HepG2 (cell line): ENCODE data around the gene ADGRL2. TPM values are rescaled to one million over a fixed set of nuclear protein-coding genes. Genes with fewer than 3 reads are reported as not detected.
A peak's percentile ranks its signal among the peaks of the same experiment; 100 is the strongest.

Experiments
- ATAC-seq: fragments of 200-7000 bp; cut with Tn5 transposase; 3 replicates; pipeline ENCODE4 v1.9.1; 2020; ENCODE audit warnings: mild to moderate bottlenecking, moderate library complexity
- BruUV-seq: library from RNA; stranded (reverse); fragments of 400-500 nt; replicated peaks from 2 replicates; lab custom pipeline; 2021; lab: Mats Ljungman, UMichigan
- CTCF ChIA-PET: fragments of 300-600 bp; formaldehyde crosslinking; extraction: SDS; loops from one replicate; lab custom pipeline; 2021; ENCODE audit warnings: low total read pairs, inconsistent platforms, low intra/inter-chr PET ratio; lab: Yijun Ruan, JAX
- POLR2A ChIA-PET: fragments of 350-600 bp; sonication (Branson Sonifier 250); formaldehyde crosslinking; loops from one replicate; lab custom pipeline; 2020; ENCODE audit warnings: antibody characterized with exemption, inconsistent platforms; lab: Yijun Ruan, JAX
- DNase-seq: peaks from one replicate; pipeline ENCODE4 v3.0.0-alpha.2; 2015; ENCODE audit warnings: low spot score
- FAIRE-seq: peaks from 3 replicates; lab custom pipeline; 2011; peaks lifted over from hg19 to GRCh38; lab: Jason Lieb, UNC
- H2AFZ ChIP-seq: one replicate; pipeline ENCODE4 v1.6.1; 2011; ENCODE audit warnings: low read length, inconsistent platforms
- H3K27ac ChIP-seq: fragments of 300-600 bp; 3 replicates; pipeline ENCODE4 v1.8.0; 2011; ENCODE audit warnings: mixed run types, mild to moderate bottlenecking, mixed read lengths, low read length, inconsistent platforms; ENCODE audit not compliant: insufficient read depth; ENCODE audit errors: extremely low read length
- H3K27me3 ChIP-seq, 2 experiments: fragments of 200-600 bp in 1 of 2; 2 replicates in 1 of 2; 3 replicates in 1 of 2; pipeline versions ENCODE4 v1.6.0 to v1.8.0; 2011; ENCODE audit warnings: low read length in 2 of 2, mild to moderate bottlenecking in 2 of 2, moderate library complexity in 2 of 2, inconsistent platforms in 1 of 2; ENCODE audit not compliant: insufficient read depth in 2 of 2, control insufficient read depth in 1 of 2
- H3K36me3 ChIP-seq, 2 experiments: fragments of 200-600 bp in 1 of 2; replicated peaks in 1 of 2; 2 replicates in 1 of 2; 3 replicates in 1 of 2; pipeline versions ENCODE4 v1.5.1 to v1.8.0; 2011; ENCODE audit warnings: low read length in 2 of 2, inconsistent platforms in 1 of 2; ENCODE audit not compliant: insufficient read depth in 2 of 2, control insufficient read depth in 1 of 2
- H3K4me1 ChIP-seq: 2 replicates; pipeline ENCODE4 v1.5.1; 2012; ENCODE audit warnings: low read length, inconsistent platforms; ENCODE audit not compliant: insufficient read depth
- H3K4me2 ChIP-seq: 2 replicates; pipeline ENCODE4 v1.6.0; 2011; ENCODE audit warnings: low read depth, low read length, inconsistent platforms
- H3K4me3 ChIP-seq, 3 experiments: fragments of 200-600 bp in 1 of 3; sonication (generic), shearing (Covaris generic) in 1 of 3; replicated peaks in 1 of 3; 2 replicates each; pipeline ENCODE4 v1.5.1; 2011 to 2016; ENCODE audit warnings: low read length in 3 of 3, inconsistent platforms in 2 of 3, low read depth in 2 of 3, mild to moderate bottlenecking in 2 of 3, control low read depth in 1 of 3, mixed read lengths in 1 of 3; ENCODE audit not compliant: insufficient read depth in 1 of 3
- H3K79me2 ChIP-seq: one replicate; pipeline ENCODE4 v1.6.1; 2011; ENCODE audit warnings: low read length, inconsistent platforms; ENCODE audit not compliant: insufficient read depth
- H3K9ac ChIP-seq: 2 replicates; pipeline ENCODE4 v1.6.0; 2011; ENCODE audit warnings: mild to moderate bottlenecking, low read depth, low read length, inconsistent platforms; ENCODE audit not compliant: insufficient read depth
- H3K9me3 ChIP-seq: 2 replicates; pipeline ENCODE4 v1.5.1; 2012; ENCODE audit warnings: mild to moderate bottlenecking, low read length
- H4K20me1 ChIP-seq: 2 replicates; pipeline ENCODE4 v1.6.0; 2011; ENCODE audit warnings: inconsistent platforms, mild to moderate bottlenecking, low read length, moderate library complexity; ENCODE audit not compliant: insufficient read depth
- ARNTL ChIP-seq: sonication (generic); formaldehyde crosslinking; IDR thresholded peaks from 2 replicates; pipeline ENCODE4 v1.4.0; 2020; ENCODE audit warnings: mild to moderate bottlenecking, missing genetic modification reagents
- ASH2L ChIP-seq: fragments of 300-600, 200-600 bp; sonication (generic); IDR thresholded peaks from 2 replicates; pipeline ENCODE4 v1.7.0; 2017; ENCODE audit warnings: low read depth, mild to moderate bottlenecking, moderate library complexity, mixed read lengths, low read length; ENCODE audit not compliant: insufficient read length
- BCL6 ChIP-seq: IDR thresholded peaks from 2 replicates; pipeline ENCODE4 v1.6.1; 2016; ENCODE audit warnings: missing genetic modification reagents, missing compliant biosample characterization
- KAT8 ChIP-seq: IDR thresholded peaks from 2 replicates; pipeline ENCODE4 v1.6.1; 2016; ENCODE audit warnings: missing genetic modification reagents, missing compliant biosample characterization
- KDM6A ChIP-seq: IDR thresholded peaks from 2 replicates; pipeline ENCODE4 v1.6.1; 2016; ENCODE audit warnings: low read depth
- MXI1 ChIP-seq: IDR thresholded peaks from 3 replicates; pipeline ENCODE4 v1.6.1; 2012; ENCODE audit warnings: low read depth, low read length, inconsistent platforms, borderline replicate concordance
- NFYC ChIP-seq: IDR thresholded peaks from 2 replicates; pipeline ENCODE4 v1.6.1; 2016; ENCODE audit warnings: missing genetic modification reagents, missing compliant biosample characterization
- PLRG1 ChIP-seq: fragments of 450-650 bp; conservative IDR thresholded peaks from 2 replicates; pipeline ENCODE4 v1.6.1; 2016
- SAP130 ChIP-seq: IDR thresholded peaks from 2 replicates; pipeline ENCODE4 v1.6.1; 2016; ENCODE audit warnings: low read depth
- STAG1 ChIP-seq: sonication (generic); formaldehyde crosslinking; IDR thresholded peaks from 2 replicates; pipeline ENCODE4 v1.4.0; 2020; ENCODE audit warnings: missing genetic modification reagents
- TBP ChIP-seq: sonication (generic); formaldehyde crosslinking; IDR thresholded peaks from 2 replicates; pipeline ENCODE4 v1.5.0; 2020; ENCODE audit warnings: missing genetic modification reagents
- XBP1 ChIP-seq: sonication (generic); formaldehyde crosslinking; IDR thresholded peaks from 2 replicates; pipeline ENCODE4 v1.5.0; 2020; ENCODE audit warnings: missing genetic modification reagents
- WGBS: methylation state at CpG from one replicate; pipeline ENCODE4 v1.1.6; 2017; ENCODE audit warnings: low lambda C conversion rate; 5-methylcytosine and 5-hydroxymethylcytosine counted together
- in situ Hi-C: cut with HindIII; loops from 2 replicates; pipeline ENCODE4 v1.10.0; 2017; ENCODE audit warnings: low pct_unique_long_range_greater_than_20kb; ENCODE audit not compliant: extremely low pct_ligation_motif_present
- intact Hi-C: fragments of 100-400 bp; cut with micrococcal nuclease; formaldehyde crosslinking; loops from one replicate; pipeline ENCODE4 v1.10.0; 2022; ENCODE audit not compliant: unreplicated experiment
- polyA plus RNA-seq, 8 experiments: library from polyadenylated mRNA; depleted of rRNA in 3 of 8; stranded (reverse) in 7 of 8; unstranded in 1 of 8; fragments of >200 nt; fragmentation: Illumina TruSeq in 4 of 8; extraction: Trizol in 4 of 8; gene quantifications; 2 replicates each; pipeline versions ENCODE4 v1.2.1 to v1.2.3, GENCODE V29; 2011 to 2016; ENCODE audit warnings: low read depth in 4 of 8, missing spikeins in 1 of 8, mixed read lengths in 1 of 8; ENCODE audit not compliant: insufficient read depth in 1 of 8
- total RNA-seq, 5 experiments: library from RNA; depleted of rRNA; stranded (reverse); fragments of >200 nt; fragmentation: Illumina TruSeq; extraction: Trizol; gene quantifications; 2 replicates each; pipeline ENCODE4 v1.2.3, GENCODE V29; 2016; ENCODE audit warnings: low read depth in 1 of 5
- TF ChIP-seq, protein P1 (sequence below): sonication (generic); formaldehyde crosslinking; IDR thresholded peaks from 2 replicates; pipeline ENCODE4 v1.9.0; 2021; ENCODE audit warnings: missing genetic modification reagents, borderline replicate concordance
- TF ChIP-seq, protein P2 (sequence below): IDR thresholded peaks from 2 replicates; pipeline ENCODE4 v1.4.0; 2020; ENCODE audit warnings: mild to moderate bottlenecking, missing genetic modification reagents
- TF ChIP-seq, protein P3 (sequence below): sonication (generic); formaldehyde crosslinking; IDR thresholded peaks from 2 replicates; pipeline ENCODE4 v1.4.0; 2020; ENCODE audit warnings: missing genetic modification reagents

ADGRL2 gene
- total and polyA plus RNA-seq, 2 of the 13 experiments (the other 11 are each of a cell fraction or from before 2014, with no cell fraction given) = 15.3 to 31.6 TPM

DNA sequence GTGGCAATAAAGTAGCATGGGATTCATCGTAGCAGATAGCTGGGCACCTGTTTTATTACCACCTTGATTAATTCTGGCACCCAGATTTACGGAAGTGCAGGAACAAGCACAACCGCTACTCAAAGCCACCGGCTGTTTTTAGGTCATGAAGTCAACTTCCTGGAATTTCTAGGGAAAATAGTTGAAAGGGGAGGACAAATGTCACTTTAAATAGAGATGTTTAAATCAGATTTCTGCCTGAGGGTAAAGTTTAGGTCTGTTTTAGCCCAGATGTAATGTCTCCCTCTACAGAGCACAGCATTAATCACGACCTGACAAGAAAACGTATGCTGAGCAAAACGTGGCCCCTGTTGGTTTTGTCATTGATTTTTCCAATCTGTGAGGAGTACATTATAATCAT lies 8.0 kb downstream of the ADGRL2 start:
- no peak overlapping the region for H3K27ac ChIP-seq
- peaks cover 84% of the 10 kb centered on the region for H3K79me2 ChIP-seq
- H3K4me2 ChIP-seq = peak overlapping the region; percentile 2; the same call in 1 of the 2 replicates
- no peak overlapping the region for H2AFZ ChIP-seq
- H3K27me3 ChIP-seq = no peaks in the 10 kb centered on the region; a peak in 1 of 5 replicates
- peak; percentile 81 for ATAC-seq
- H3K9me3 ChIP-seq = no peaks in the 10 kb centered on the region
- H3K36me3 ChIP-seq = no peaks in the 10 kb centered on the region
- H3K9ac ChIP-seq = no peak overlapping the region
- POLR2A ChIA-PET = no interaction called here
- peaks cover 21% of the 10 kb centered on the region for H3K4me1 ChIP-seq
- DNase-seq = peak; percentile 38
- no peaks in the 10 kb centered on the region for H4K20me1 ChIP-seq
- CTCF ChIA-PET = no interaction called here
- in situ Hi-C loops (no loop called here), intact Hi-C loops (no loop called here)
- 18% methylated on average over 7 of the region's 7 CpGs for WGBS
- FAIRE-seq = peak; percentile 32
- no TSS peak for BruUV-seq
- H3K4me3 ChIP-seq = no peak overlapping the region
- TF ChIP-seq TBP (no peak), NFYC (CRISPR knock-in tag) (no peak), KAT8 (CRISPR knock-in tag) (no peak), BCL6 (CRISPR knock-in tag) (peak; percentile 61), ASH2L (no peak), STAG1 (0 out of 2 replicates have a peak, but pooled peaks have one; percentile 17), SAP130 (CRISPR knock-in tag) (peak; percentile 11; the same call in 1 of the 2 replicates), XBP1 (CRISPR knock-in tag) (no peak), KDM6A (CRISPR knock-in tag) (no peak), PLRG1 (no peak), ARNTL (CRISPR knock-in tag) (no peak), MXI1 (no peak)
- TF ChIP-seq, protein P1, sequence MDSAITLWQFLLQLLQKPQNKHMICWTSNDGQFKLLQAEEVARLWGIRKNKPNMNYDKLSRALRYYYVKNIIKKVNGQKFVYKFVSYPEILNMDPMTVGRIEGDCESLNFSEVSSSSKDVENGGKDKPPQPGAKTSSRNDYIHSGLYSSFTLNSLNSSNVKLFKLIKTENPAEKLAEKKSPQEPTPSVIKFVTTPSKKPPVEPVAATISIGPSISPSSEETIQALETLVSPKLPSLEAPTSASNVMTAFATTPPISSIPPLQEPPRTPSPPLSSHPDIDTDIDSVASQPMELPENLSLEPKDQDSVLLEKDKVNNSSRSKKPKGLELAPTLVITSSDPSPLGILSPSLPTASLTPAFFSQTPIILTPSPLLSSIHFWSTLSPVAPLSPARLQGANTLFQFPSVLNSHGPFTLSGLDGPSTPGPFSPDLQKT (CRISPR knock-in tag) = no peak
- TF ChIP-seq, protein P2, sequence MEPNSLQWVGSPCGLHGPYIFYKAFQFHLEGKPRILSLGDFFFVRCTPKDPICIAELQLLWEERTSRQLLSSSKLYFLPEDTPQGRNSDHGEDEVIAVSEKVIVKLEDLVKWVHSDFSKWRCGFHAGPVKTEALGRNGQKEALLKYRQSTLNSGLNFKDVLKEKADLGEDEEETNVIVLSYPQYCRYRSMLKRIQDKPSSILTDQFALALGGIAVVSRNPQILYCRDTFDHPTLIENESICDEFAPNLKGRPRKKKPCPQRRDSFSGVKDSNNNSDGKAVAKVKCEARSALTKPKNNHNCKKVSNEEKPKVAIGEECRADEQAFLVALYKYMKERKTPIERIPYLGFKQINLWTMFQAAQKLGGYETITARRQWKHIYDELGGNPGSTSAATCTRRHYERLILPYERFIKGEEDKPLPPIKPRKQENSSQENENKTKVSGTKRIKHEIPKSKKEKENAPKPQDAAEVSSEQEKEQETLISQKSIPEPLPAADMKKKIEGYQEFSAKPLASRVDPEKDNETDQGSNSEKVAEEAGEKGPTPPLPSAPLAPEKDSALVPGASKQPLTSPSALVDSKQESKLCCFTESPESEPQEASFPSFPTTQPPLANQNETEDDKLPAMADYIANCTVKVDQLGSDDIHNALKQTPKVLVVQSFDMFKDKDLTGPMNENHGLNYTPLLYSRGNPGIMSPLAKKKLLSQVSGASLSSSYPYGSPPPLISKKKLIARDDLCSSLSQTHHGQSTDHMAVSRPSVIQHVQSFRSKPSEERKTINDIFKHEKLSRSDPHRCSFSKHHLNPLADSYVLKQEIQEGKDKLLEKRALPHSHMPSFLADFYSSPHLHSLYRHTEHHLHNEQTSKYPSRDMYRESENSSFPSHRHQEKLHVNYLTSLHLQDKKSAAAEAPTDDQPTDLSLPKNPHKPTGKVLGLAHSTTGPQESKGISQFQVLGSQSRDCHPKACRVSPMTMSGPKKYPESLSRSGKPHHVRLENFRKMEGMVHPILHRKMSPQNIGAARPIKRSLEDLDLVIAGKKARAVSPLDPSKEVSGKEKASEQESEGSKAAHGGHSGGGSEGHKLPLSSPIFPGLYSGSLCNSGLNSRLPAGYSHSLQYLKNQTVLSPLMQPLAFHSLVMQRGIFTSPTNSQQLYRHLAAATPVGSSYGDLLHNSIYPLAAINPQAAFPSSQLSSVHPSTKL (CRISPR knock-in tag) = 0 out of 2 replicates have a peak, but pooled peaks have one; percentile 11
- TF ChIP-seq, protein P3, sequence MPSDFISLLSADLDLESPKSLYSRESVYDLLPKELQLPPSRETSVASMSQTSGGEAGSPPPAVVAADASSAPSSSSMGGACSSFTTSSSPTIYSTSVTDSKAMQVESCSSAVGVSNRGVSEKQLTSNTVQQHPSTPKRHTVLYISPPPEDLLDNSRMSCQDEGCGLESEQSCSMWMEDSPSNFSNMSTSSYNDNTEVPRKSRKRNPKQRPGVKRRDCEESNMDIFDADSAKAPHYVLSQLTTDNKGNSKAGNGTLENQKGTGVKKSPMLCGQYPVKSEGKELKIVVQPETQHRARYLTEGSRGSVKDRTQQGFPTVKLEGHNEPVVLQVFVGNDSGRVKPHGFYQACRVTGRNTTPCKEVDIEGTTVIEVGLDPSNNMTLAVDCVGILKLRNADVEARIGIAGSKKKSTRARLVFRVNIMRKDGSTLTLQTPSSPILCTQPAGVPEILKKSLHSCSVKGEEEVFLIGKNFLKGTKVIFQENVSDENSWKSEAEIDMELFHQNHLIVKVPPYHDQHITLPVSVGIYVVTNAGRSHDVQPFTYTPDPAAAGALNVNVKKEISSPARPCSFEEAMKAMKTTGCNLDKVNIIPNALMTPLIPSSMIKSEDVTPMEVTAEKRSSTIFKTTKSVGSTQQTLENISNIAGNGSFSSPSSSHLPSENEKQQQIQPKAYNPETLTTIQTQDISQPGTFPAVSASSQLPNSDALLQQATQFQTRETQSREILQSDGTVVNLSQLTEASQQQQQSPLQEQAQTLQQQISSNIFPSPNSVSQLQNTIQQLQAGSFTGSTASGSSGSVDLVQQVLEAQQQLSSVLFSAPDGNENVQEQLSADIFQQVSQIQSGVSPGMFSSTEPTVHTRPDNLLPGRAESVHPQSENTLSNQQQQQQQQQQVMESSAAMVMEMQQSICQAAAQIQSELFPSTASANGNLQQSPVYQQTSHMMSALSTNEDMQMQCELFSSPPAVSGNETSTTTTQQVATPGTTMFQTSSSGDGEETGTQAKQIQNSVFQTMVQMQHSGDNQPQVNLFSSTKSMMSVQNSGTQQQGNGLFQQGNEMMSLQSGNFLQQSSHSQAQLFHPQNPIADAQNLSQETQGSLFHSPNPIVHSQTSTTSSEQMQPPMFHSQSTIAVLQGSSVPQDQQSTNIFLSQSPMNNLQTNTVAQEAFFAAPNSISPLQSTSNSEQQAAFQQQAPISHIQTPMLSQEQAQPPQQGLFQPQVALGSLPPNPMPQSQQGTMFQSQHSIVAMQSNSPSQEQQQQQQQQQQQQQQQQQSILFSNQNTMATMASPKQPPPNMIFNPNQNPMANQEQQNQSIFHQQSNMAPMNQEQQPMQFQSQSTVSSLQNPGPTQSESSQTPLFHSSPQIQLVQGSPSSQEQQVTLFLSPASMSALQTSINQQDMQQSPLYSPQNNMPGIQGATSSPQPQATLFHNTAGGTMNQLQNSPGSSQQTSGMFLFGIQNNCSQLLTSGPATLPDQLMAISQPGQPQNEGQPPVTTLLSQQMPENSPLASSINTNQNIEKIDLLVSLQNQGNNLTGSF = no peak
